ENCODE results near the gene ITPR2. TPM values are rescaled to one million over a fixed set of nuclear protein-coding genes. Genes with fewer than 3 reads are reported as not detected.

The ITPR2 gene
- total and polyA plus RNA-seq, 2 of the 8 experiments (the other 6 are each of a cell fraction or from before 2014, with no cell fraction given) = 4.1 to 48.3 TPM

GRCh38 chr12:26732005-26732908, 100.7 kb downstream of the ITPR2 start:
- H3K9me3 ChIP-seq (ENCODE audit: insufficient read depth in 2 of 2, low read depth in 1 of 2, low read length in 1 of 2) = no peaks in the 10 kb centered on the region
- peaks cover 2% of the 10 kb centered on the region; the same call in 1 of the 2 replicates for H3K79me1 ChIP-seq (ENCODE audit: low read depth, low read length)
- no peak overlapping the region for H2BK5ac ChIP-seq (ENCODE audit: low read depth, low read length)
- no peak overlapping the region for H3K23ac ChIP-seq (ENCODE audit: insufficient read length)
- no peak overlapping the region for H4K8ac ChIP-seq (ENCODE audit: extremely low read depth, insufficient read depth, low read length)
- no peak overlapping the region for H3K27ac ChIP-seq (ENCODE audit: low read depth, low read length)
- H3K4ac ChIP-seq (replicated peaks; ENCODE audit: insufficient read length, low read depth, low read length) = no peak overlapping the region
- H3K23me2 ChIP-seq (ENCODE audit: low read depth, low read length) = no peaks in the 10 kb centered on the region
- no peak overlapping the region for H4K91ac ChIP-seq (replicated peaks; ENCODE audit: insufficient read length, low read length)
- no peaks in the 10 kb centered on the region for H3K36me3 ChIP-seq (ENCODE audit: control insufficient read depth in 2 of 4, insufficient read depth in 4 of 4, low read length in 3 of 4)
- no peaks in the 10 kb centered on the region for H3K27me3 ChIP-seq (replicated peaks in 1 of 4; ENCODE audit: control insufficient read depth in 3 of 4, extremely low read depth in 1 of 4, insufficient read depth in 3 of 4, low read length in 3 of 4)
- no peak overlapping the region for H3K18ac ChIP-seq (ENCODE audit: extremely low read depth, low read length)
- H2AFZ ChIP-seq (ENCODE audit: low read length) = no peak overlapping the region
- no peak overlapping the region for H2BK12ac ChIP-seq (ENCODE audit: low read depth, low read length)
- H2BK20ac ChIP-seq (ENCODE audit: low read length) = no peak overlapping the region
- TF ChIP-seq E2F6 (IDR thresholded peaks at IDR 0.05) (no peak), RXRA (IDR thresholded peaks at IDR 0.05; ENCODE audit: insufficient read depth, low read depth, low read length) (no peak), EP300 (IDR thresholded peaks at IDR 0.05; ENCODE audit: borderline replicate concordance in 1 of 2, low read depth in 2 of 2, low read length in 2 of 2) (no peak), TBP (IDR thresholded peaks at IDR 0.05; ENCODE audit: low read depth, low read length) (no peak), SP2 (IDR thresholded peaks at IDR 0.05; ENCODE audit: low read length) (no peak), MAX (IDR thresholded peaks at IDR 0.05) (no peak)
- H3K4me1 ChIP-seq (replicated peaks in 1 of 4; ENCODE audit: control insufficient read depth in 3 of 4, insufficient read depth in 4 of 4, low read length in 3 of 4) = peaks cover 0 to 4% (median 0%) of the 10 kb centered on the region in 4 experiments; a peak in 1 of 7 replicates
- WGBS, 2 experiments (ENCODE audit: extremely low coverage in 1 of 2, insufficient coverage in 1 of 2, insufficient read length in 1 of 2, insufficient replicate concordance in 2 of 2, low coverage in 1 of 2, low lambda C conversion rate in 2 of 2, missing lambda C conversion rate in 1 of 2) = 83% methylated on average over 6 of the region's 6 CpGs; no CpG with 5 or more reads in 1 of the 2 experiments
- ChIA-PET CTCF (ENCODE audit: partially characterized antibody) (interaction anchor here (0.9 to 1.5 kb wide), 3 partner anchors 10 to 31 kb away, joined by 3 to 7 read pairs (median 3); no protein-coding TSS in a partner anchor), POLR2A (ENCODE audit: partially characterized antibody) (no interaction called here)
- no peaks in the 10 kb centered on the region for H4K20me1 ChIP-seq (replicated peaks in 1 of 2; ENCODE audit: control insufficient read depth in 1 of 2, insufficient read depth in 2 of 2, low read length in 2 of 2)
- no peak overlapping the region for H3K9ac ChIP-seq (replicated peaks in 1 of 4; ENCODE audit: extremely low read depth in 1 of 4, low read depth in 3 of 4, low read length in 3 of 4)
- H2BK120ac ChIP-seq (replicated peaks; ENCODE audit: low read depth, low read length) = no peak overlapping the region
- DNase-seq (ENCODE audit: low read depth in 1 of 2, low spot score in 2 of 2) (no peak), FAIRE-seq (no peak)
- no peak overlapping the region for H3K14ac ChIP-seq (ENCODE audit: insufficient read length)
- H2BK15ac ChIP-seq (ENCODE audit: low read length) = no peak overlapping the region
- H3K56ac ChIP-seq (replicated peaks; ENCODE audit: insufficient read length, low read depth, low read length) = no peak overlapping the region
- H3K4me2 ChIP-seq (ENCODE audit: insufficient read depth in 1 of 2, low read depth in 2 of 2, low read length in 2 of 2) = no peak overlapping the region
- peaks cover 0 to 3% of the 10 kb centered on the region in 2 experiments; a peak in 1 of 4 replicates for H3K79me2 ChIP-seq (ENCODE audit: control insufficient read depth in 1 of 2, insufficient read depth in 2 of 2, low read length in 2 of 2)
- H4K5ac ChIP-seq (ENCODE audit: insufficient read length, low read depth, low read length) = no peak overlapping the region
- no peak overlapping the region for H2AK5ac ChIP-seq (ENCODE audit: low read depth, low read length)
- no peak overlapping the region for H3K4me3 ChIP-seq (ENCODE audit: extremely low read depth in 1 of 4, insufficient read depth in 2 of 4, low read depth in 3 of 4, low read length in 4 of 4)
